ENCODE results near the gene LACC1.
A peak's percentile ranks its signal among the peaks of the same experiment; 100 is the strongest.

The LACC1 gene

DNA sequence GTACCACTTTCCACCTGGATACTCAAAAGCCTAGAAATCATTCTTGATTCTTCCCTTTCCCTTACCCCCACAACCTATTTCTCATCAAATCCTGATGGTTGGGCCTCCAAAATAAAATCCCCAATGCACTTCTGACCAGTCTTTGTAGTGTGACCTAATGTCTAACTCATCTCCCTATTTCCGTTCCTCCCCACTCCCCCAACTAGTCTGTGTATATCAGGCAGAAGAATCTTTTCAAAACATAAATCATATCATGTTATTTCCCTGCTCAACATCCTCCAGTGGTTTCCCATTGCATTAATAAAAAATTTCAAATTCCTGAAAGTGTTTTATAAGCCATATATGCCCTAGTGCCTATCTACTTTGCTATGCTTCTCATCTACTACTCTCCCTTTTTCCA is 17.8 kb upstream of the LACC1 start:
- Histone ChIP-seq H3K4me1 (no peaks in the 10 kb centered on the region), H3K9me3 (ENCODE audit: control insufficient read depth, low read length) (no peaks in the 10 kb centered on the region), H3K79me2 (no peaks in the 10 kb centered on the region), H3K27ac (no peak overlapping the region), H2AFZ (no peak overlapping the region), H3K36me3 (ENCODE audit: control insufficient read depth, insufficient read depth, low read length) (no peaks in the 10 kb centered on the region), H3K9ac (no peak overlapping the region), H3K4me3 (ENCODE audit: low read depth, low read length) (no peak overlapping the region), H3K4me2 (ENCODE audit: low read length) (no peak overlapping the region), H3K27me3 (ENCODE audit: control insufficient read depth, insufficient read depth, low read length) (no peaks in the 10 kb centered on the region)
- TF ChIP-seq, protein P1, sequence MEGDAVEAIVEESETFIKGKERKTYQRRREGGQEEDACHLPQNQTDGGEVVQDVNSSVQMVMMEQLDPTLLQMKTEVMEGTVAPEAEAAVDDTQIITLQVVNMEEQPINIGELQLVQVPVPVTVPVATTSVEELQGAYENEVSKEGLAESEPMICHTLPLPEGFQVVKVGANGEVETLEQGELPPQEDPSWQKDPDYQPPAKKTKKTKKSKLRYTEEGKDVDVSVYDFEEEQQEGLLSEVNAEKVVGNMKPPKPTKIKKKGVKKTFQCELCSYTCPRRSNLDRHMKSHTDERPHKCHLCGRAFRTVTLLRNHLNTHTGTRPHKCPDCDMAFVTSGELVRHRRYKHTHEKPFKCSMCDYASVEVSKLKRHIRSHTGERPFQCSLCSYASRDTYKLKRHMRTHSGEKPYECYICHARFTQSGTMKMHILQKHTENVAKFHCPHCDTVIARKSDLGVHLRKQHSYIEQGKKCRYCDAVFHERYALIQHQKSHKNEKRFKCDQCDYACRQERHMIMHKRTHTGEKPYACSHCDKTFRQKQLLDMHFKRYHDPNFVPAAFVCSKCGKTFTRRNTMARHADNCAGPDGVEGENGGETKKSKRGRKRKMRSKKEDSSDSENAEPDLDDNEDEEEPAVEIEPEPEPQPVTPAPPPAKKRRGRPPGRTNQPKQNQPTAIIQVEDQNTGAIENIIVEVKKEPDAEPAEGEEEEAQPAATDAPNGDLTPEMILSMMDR (IDR thresholded peaks at IDR 0.05): no peak

DNA sequence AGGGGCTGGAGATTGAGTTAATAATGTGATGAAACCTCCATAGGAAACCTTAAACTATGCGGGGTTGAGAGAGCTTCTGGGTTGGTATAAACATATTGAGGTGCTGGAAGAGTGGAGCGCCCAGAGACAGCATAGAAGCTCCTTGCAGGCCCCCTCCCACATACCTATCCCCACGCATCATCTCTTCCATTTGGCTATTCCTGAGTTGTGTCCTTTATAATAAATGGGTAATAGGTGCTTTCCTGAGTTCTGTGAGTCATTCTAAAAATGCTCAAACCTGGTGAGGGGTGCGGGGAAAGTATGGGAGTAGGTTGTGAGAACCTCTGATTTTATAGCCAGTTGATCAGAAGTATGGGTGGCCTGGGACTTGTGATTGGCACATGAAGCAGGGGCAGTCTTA is 14.8 kb upstream of the LACC1 start:
- Histone ChIP-seq H3K27ac (no peak overlapping the region), H3K79me2 (no peaks in the 10 kb centered on the region), H3K4me3 (ENCODE audit: low read depth, low read length) (no peak overlapping the region), H3K9ac (no peak overlapping the region), H2AFZ (no peak overlapping the region), H3K36me3 (ENCODE audit: control insufficient read depth, insufficient read depth, low read length) (no peaks in the 10 kb centered on the region), H3K4me2 (ENCODE audit: low read length) (no peak overlapping the region), H3K4me1 (no peaks in the 10 kb centered on the region), H3K27me3 (ENCODE audit: control insufficient read depth, insufficient read depth, low read length) (no peaks in the 10 kb centered on the region), H3K9me3 (ENCODE audit: control insufficient read depth, low read length) (no peaks in the 10 kb centered on the region)
- TF ChIP-seq, protein P1 (IDR thresholded peaks at IDR 0.05): no peak

DNA sequence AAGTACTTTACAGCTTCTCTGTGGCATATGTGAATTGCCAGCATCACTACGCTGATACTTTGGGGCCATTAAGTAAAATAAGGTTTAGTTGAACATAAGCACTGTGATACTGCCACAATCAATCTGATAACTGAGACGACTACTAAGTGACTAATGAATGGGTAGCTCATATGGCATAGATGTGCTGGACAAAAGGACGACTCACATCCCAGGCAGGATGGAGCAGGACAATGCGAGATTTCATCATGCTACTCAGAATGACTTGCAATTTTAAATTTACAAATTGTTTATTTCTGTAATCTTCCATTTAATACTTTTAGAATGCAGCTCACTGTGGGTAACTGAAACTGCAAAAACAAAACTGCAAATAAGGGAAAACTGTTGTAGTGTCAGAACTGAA is 13.8 kb upstream of the LACC1 start:
- H3K27ac ChIP-seq: no peak overlapping the region

GRCh38 chr13:43872181-43872580 is 7.5 kb upstream of the LACC1 start:
- H2AFZ ChIP-seq: no peak overlapping the region
- no peak overlapping the region for H3K27ac ChIP-seq
- no peak overlapping the region for H3K4me3 ChIP-seq (ENCODE audit: low read depth, low read length)
- no peaks in the 10 kb centered on the region for H3K27me3 ChIP-seq (ENCODE audit: control insufficient read depth, insufficient read depth, low read length)
- H3K79me2 ChIP-seq: no peaks in the 10 kb centered on the region
- H3K9ac ChIP-seq: no peak overlapping the region
- no peaks in the 10 kb centered on the region for H3K4me1 ChIP-seq
- TF ChIP-seq, protein P1 (IDR thresholded peaks at IDR 0.05): no peak
- no peaks in the 10 kb centered on the region for H3K9me3 ChIP-seq (ENCODE audit: control insufficient read depth, low read length)
- H3K4me2 ChIP-seq (ENCODE audit: low read length): no peak overlapping the region
- no peaks in the 10 kb centered on the region for H3K36me3 ChIP-seq (ENCODE audit: control insufficient read depth, insufficient read depth, low read length)

More for the DNA sequence above, 13.8 kb upstream of the LACC1 start:
- H3K79me2 ChIP-seq: no peaks in the 10 kb centered on the region
- no peaks in the 10 kb centered on the region for H3K36me3 ChIP-seq (ENCODE audit: control insufficient read depth, insufficient read depth, low read length)
- H3K9ac ChIP-seq: no peak overlapping the region
- no peaks in the 10 kb centered on the region for H3K4me1 ChIP-seq
- TF ChIP-seq, protein P1 (IDR thresholded peaks at IDR 0.05): no peak
- no peaks in the 10 kb centered on the region for H3K9me3 ChIP-seq (ENCODE audit: control insufficient read depth, low read length)
- H2AFZ ChIP-seq: no peak overlapping the region
- H3K4me3 ChIP-seq (ENCODE audit: low read depth, low read length): no peak overlapping the region
- H3K4me2 ChIP-seq (ENCODE audit: low read length): no peak overlapping the region
- no peaks in the 10 kb centered on the region for H3K27me3 ChIP-seq (ENCODE audit: control insufficient read depth, insufficient read depth, low read length)

- no peak overlapping the region for H2AFZ ChIP-seq
- H3K79me2 ChIP-seq: no peaks in the 10 kb centered on the region
- no peak overlapping the region for H3K4me3 ChIP-seq (ENCODE audit: low read depth, low read length)
- no peaks in the 10 kb centered on the region for H3K9me3 ChIP-seq (ENCODE audit: control insufficient read depth, low read length)
- peaks cover 4% of the 10 kb centered on the region for H3K4me1 ChIP-seq
- no peak overlapping the region for H3K27ac ChIP-seq
- H3K9ac ChIP-seq: no peak overlapping the region
- no peak overlapping the region for H3K4me2 ChIP-seq (ENCODE audit: low read length)
- TF ChIP-seq, protein P1 (IDR thresholded peaks at IDR 0.05): peak; percentile 44
- H3K36me3 ChIP-seq (ENCODE audit: control insufficient read depth, insufficient read depth, low read length): no peaks in the 10 kb centered on the region
- H3K27me3 ChIP-seq (ENCODE audit: control insufficient read depth, insufficient read depth, low read length): no peaks in the 10 kb centered on the region
Measured at GRCh38 chr13:43874504-43875092, 5.1 kb upstream of the LACC1 start.
